Effector memory CD4-positive, alpha-beta T cell (primary cell): Measurements from ENCODE around the gene NOL4L.

ENCODE experiments used
- DNase-seq, 3 donors: peaks; one replicate each; pipeline ENCODE4 v3.0.0-alpha.2; 2020
- H3K27ac ChIP-seq: 2 replicates; pipeline ENCODE4 v1.7.0; 2013; ENCODE audit warnings: mild to moderate bottlenecking, low read length, moderate library complexity; ENCODE audit not compliant: insufficient read depth, poor library complexity, severe bottlenecking
- H3K27me3 ChIP-seq: replicated peaks from 2 replicates; pipeline ENCODE4 v1.7.0; 2013; ENCODE audit warnings: mild to moderate bottlenecking, low read length; ENCODE audit not compliant: insufficient read depth, control insufficient read depth, poor library complexity, severe bottlenecking
- H3K36me3 ChIP-seq: 2 replicates; pipeline ENCODE4 v1.7.0; 2013; ENCODE audit warnings: mild to moderate bottlenecking, low read length, moderate library complexity; ENCODE audit not compliant: control insufficient read depth, insufficient read depth
- H3K4me1 ChIP-seq: 2 replicates; pipeline ENCODE4 v1.7.0; 2013; ENCODE audit warnings: low read length, mild to moderate bottlenecking; ENCODE audit not compliant: control insufficient read depth, insufficient read depth, poor library complexity, severe bottlenecking
- H3K4me3 ChIP-seq: 2 replicates; pipeline ENCODE4 v1.7.0; 2013; ENCODE audit warnings: low read length, low read depth, mild to moderate bottlenecking; ENCODE audit not compliant: insufficient read depth, poor library complexity, severe bottlenecking
- H3K9me3 ChIP-seq: 2 replicates; pipeline ENCODE4 v1.7.0; 2013; ENCODE audit warnings: mild to moderate bottlenecking, low read length, moderate library complexity; ENCODE audit not compliant: control insufficient read depth

NOL4L gene

DNA sequence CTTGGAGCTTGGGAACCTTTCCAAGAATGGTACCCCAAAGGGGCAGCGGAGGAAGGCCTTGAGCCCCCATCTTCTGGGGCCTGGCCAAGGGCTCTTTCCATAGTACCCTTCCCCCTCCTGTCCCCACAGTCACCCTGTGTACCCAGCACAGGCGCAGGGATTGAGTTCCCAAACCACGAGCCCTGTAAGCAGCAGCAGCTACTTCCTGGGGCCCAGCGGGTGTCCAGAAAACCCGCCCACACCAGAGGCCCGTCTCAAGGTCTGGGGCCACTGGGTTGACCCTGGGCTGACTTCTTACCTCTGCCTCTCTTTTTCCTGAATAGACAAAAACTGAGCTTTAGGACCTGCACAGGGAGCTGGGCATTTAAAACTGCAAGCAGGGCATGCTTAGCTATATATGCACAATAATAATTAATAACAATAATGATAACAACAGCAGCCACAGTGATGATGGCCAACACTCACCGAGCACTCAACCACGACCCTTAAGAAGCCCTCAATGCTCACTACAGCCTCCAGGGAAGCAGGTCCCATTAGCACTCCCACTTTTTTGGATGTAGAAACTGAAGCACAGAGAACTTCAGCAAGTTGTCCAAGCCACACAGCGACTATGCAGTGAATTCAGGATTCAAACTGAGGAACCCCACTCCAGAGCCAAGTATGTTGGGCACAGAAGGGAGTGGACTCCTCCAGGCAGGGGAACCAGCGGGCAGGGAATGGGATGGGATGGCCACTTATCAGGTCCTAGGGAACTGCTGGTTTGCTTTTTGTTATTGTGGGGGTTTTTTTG lies 14.5 kb downstream of the NOL4L start:
- Histone ChIP-seq H3K9me3 (no peaks in the 10 kb centered on the region), H3K36me3 (peaks cover 2% of the 10 kb centered on the region), H3K4me3 (no peak overlapping the region), H3K27me3 (no peaks in the 10 kb centered on the region), H3K4me1 (peaks cover 30% of the 10 kb centered on the region), H3K27ac (peak overlapping the region; percentile 37)
- no peak for DNase-seq

DNA sequence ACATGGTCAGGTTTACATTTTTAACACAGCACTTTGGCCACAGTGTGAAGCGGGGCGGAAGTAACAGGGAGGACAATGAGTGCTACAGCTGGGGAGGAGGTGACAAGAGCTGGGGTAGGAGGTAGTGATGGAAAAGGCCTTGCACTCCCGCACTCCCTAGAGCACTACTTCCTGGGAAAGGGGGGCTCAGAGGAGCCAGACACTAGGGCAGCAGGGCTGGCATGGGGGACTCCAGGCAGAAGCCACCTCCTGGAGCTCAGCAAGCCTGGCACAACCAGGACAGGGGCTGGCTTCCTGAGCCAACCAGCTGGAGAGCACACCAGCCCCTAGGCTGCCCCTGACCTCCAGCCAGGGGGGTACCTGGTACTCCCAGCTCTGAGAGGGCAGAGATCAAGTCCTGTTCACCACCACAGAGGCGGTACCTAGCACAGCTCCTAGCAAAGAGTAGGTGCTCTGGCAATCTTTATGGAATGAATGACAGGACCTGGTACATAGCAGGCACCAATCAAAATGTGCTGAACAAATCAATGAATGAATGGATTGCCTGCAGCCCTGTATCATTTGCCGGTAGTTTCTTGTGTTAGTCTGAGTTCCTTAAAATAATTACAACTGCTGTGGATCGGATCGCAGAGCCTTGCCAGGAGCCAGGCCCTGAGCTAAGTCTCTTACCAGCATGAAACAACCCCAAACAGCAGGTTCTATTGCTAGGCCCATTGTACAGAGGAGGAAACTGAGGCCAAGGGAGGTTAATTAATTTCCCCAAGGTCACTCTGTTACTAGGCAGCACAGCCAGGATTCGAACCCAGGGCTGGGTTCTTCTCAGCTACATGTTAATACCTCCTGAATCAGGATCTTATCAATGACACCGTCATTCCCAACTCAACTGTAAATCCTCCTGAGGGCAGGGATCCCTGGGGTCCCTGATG lies 15.5 kb downstream of the NOL4L start:
- DNase-seq = no peak
- H3K27ac ChIP-seq = peak overlapping the region; percentile 37
- peaks cover 23% of the 10 kb centered on the region for H3K4me1 ChIP-seq
- H3K27me3 ChIP-seq = no peaks in the 10 kb centered on the region
- H3K36me3 ChIP-seq = peaks cover 2% of the 10 kb centered on the region
- H3K4me3 ChIP-seq = no peak overlapping the region
- H3K9me3 ChIP-seq = no peaks in the 10 kb centered on the region

DNA sequence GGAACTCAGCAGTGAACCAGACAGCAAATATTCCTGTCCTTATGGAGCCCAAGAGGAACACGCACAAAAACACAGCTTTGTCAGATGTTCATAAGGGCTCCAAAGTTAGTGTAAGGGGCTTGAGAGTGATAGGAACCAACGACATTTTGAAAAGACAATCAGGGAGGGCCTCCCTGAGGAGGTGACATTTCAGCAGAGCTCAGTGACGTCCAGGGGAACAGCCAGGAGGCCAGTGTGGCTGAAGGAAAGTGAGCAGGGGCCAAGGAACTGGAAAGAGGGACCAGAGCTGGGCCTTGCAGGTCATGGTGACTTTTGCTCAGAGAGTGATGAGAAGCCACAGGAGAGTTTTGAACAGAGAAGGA lies 16.1 kb downstream of the NOL4L start:
- DNase-seq = no peak
- Histone ChIP-seq H3K4me1 (peaks cover 17% of the 10 kb centered on the region), H3K27ac (no peak overlapping the region), H3K27me3 (no peaks in the 10 kb centered on the region), H3K36me3 (peaks cover 2% of the 10 kb centered on the region), H3K4me3 (no peak overlapping the region), H3K9me3 (no peaks in the 10 kb centered on the region)

DNA sequence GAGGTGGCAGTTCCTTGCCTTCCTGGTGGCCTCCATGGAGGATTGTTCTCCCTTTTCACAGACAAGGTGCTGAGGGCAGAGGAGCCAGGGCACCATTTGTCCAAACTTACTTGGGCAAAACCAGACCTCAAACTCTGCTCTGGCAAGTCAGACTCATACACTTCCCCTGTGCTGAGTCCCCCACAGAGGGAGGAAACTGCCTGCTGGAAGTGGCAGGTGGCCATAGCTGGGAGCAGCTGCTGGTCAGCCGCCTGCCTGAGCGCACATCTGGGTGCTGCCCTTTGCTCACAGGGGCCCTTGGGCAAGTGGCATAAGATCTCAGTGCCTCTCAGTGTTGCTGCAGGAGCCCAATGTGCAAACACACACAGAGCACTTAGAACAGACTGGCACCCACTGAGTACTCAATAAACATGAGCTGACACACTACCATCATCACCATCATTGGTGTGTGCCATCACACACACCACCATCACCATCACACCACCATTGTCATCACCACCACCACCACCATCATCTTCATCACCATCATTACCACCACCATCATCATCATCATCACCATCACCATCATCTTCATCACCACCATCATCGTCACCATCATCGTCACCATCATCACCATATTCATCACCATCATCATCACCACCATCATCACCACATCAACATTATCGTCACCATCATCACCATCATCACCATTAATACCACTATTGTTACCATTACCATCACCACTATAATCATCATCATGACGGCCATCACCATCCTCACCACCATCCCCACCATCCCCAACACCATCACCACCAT lies 17.6 kb downstream of the NOL4L start:
- peaks cover 8% of the 10 kb centered on the region for H3K4me1 ChIP-seq
- no peaks in the 10 kb centered on the region for H3K9me3 ChIP-seq
- no peaks in the 10 kb centered on the region for H3K27me3 ChIP-seq
- no peak for DNase-seq
- no peak overlapping the region for H3K4me3 ChIP-seq
- peak overlapping the region; percentile 22 for H3K27ac ChIP-seq
- H3K36me3 ChIP-seq = peaks cover 2% of the 10 kb centered on the region

DNA sequence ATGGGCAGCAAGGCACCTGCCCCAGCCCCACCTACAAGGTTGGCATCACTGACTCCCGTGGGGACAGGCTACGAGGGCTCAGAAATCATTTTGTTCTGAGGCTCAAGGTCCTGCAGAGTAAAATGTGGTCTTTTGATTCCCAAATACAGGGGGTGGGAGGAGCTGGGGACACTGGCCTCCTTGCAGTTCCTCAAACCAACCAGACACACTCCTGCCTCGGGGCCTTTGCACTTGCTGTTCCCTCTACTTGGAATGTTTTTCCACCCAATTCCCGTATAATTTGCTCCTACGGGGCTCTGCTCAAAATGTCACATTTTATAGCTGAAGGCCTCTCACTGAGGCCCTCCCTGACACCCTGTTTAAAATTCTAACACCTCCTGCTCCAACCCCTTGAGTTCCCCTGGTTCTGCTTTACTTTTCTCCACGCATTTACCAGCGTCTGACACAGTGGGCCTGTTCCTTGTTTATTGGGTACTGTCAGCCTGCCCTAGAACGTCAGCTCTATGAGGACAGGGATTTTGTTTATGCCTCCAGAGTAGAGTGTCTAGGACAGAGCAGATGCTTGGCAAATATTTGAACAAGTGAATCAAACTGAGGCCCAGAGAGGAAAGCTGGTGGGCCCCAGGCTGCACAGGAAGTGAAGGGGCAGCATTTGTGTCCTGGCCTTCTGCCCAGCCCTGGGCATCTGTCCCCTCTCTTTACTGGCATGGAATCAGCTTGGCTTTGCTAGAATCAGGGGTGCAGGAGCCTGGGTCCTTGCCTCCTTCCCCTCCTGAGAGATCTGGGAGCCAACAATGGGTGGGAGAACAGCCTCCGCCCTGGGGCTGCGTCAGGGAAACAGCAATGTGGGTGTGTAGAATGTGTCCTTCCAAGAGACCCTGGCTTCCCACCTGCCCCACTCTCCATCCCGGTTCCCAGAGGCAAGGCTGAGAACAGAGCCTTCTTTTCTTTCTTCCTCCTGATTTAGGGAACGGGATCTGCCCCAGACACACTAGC lies 18.5 kb downstream of the NOL4L start:
- Histone ChIP-seq H3K4me1 (no peaks in the 10 kb centered on the region), H3K4me3 (no peak overlapping the region), H3K36me3 (no peaks in the 10 kb centered on the region), H3K27ac (peak overlapping the region; percentile 22), H3K27me3 (no peaks in the 10 kb centered on the region), H3K9me3 (no peaks in the 10 kb centered on the region)
- DNase-seq = no peak

DNA sequence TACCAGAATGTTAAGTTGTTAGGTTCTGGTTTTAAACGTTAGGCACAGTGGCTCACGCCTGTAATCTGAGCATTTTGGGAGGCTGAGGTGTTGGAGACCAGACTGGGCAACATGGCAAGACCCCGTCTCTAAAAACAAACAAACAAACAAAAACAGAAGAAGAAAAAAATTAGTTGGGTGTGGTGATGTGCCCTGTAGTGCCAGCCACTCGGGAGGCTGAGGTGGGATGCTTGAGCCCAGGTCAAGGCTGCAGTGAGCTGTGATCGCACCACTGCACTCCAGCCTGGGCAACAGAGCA lies 19.4 kb downstream of the NOL4L start:
- Histone ChIP-seq H3K4me1 (peaks cover 10% of the 10 kb centered on the region), H3K4me3 (no peak overlapping the region), H3K27ac (no peak overlapping the region), H3K27me3 (no peaks in the 10 kb centered on the region), H3K9me3 (no peaks in the 10 kb centered on the region), H3K36me3 (no peaks in the 10 kb centered on the region)
- DNase-seq = no peak

DNA sequence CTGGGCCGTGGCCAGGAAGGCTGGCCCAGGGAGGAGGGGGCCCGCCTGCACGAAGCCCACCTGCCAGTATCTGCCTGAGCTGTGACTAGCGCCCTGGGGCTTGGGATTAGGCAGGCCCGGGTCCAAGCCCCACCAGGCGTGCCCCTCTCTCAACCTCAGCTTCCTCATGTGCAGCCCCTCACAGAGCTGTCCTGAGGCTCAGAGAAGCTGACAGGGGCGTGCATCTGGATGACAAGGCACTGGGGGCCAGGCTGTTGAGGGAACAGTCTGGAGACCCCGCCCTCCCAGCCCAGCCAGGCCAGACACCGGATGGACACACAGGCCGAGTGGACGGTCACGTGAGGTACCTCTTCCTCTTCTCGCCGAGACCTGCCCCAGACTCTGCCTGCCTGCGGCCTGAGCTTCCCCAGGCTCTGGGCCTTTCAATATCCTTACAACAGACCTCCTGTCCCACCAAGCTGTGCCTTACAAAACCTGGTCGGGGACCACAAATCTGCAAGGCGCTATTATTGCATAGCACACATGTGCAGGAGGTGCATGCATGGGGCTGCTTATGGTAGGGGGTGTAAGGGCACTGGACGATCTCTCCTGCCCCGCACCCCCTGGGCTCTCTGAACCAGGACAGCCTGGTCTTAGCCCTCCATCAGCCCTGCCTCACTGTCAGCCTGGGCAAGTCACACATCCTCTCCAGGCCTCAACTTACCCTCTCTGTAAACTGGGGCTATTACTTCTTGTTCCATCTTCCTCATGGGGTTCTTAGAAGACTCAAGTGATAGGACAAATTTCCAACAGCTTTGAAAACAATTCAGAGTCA lies 20.0 kb downstream of the NOL4L start:
- Histone ChIP-seq H3K9me3 (no peaks in the 10 kb centered on the region), H3K27ac (no peak overlapping the region), H3K4me1 (peaks cover 11% of the 10 kb centered on the region), H3K4me3 (no peak overlapping the region), H3K36me3 (no peaks in the 10 kb centered on the region), H3K27me3 (no peaks in the 10 kb centered on the region)
- no peak for DNase-seq

DNA sequence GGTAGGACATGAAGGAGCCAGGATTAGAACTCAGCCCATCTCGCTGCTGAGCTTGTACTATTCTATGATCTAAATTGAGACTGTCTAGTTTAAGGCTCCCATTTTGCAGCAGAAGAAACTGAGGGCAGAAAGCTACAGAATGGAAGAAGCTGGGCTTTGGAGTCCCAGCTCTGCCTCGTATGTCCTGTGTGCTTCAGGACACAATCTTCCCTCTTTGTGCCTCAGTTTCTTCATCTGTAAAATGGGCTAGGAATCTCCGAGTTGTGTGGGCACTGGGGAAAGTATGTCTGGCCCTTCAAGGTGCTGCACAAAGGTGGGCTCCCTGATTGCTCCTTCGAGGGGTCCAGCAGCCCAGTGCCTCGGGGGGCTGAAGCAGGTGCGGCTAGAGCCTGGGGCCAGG lies 20.7 kb downstream of the NOL4L start:
- Histone ChIP-seq H3K9me3 (no peaks in the 10 kb centered on the region), H3K27ac (no peak overlapping the region), H3K4me1 (peaks cover 14% of the 10 kb centered on the region), H3K27me3 (no peaks in the 10 kb centered on the region), H3K36me3 (no peaks in the 10 kb centered on the region), H3K4me3 (no peak overlapping the region)
- DNase-seq = no peak
